Measurements from ENCODE around the gene C1RL. TPM values are rescaled to one million over a fixed set of nuclear protein-coding genes. Genes with fewer than 3 reads are reported as not detected.

The C1RL gene
- total and polyA plus RNA-seq, 2 donors (not counting 1 experiment from before 2014, with no cell fraction given), result 13.5 to 24.9 TPM

- intact Hi-C loops (cut with micrococcal nuclease), result loop anchor here (1.0 to 2.0 kb wide), 4 partner anchors 18 to 896 kb away; partner anchors contain the start of genes LPCAT3 and SPSB2
- H3K4me3 Mint-ChIP-seq, result peak overlapping the region; percentile 98
- peaks cover 0 to 4% of the 10 kb centered on the region in 2 experiments for H3K36me3 ChIP-seq (replicated peaks in 1 of 2; ENCODE audit: control extremely low read depth in 1 of 2, control insufficient read depth in 1 of 2, extremely low read depth in 1 of 2, insufficient read depth in 2 of 2, low read length in 1 of 2)
- peak overlapping the region; percentile 53 to 92 (median 75) for H3K4me3 ChIP-seq (ENCODE audit: control extremely low read depth in 1 of 5, extremely low read depth in 1 of 5, insufficient read depth in 1 of 5, low read depth in 2 of 5, low read length in 4 of 5)
- no peaks in the 10 kb centered on the region for H4K20me1 ChIP-seq (ENCODE audit: control insufficient read depth, insufficient read depth, low read length, poor library complexity, severe bottlenecking)
- WGBS (ENCODE audit: insufficient coverage), result under 1% methylated on average over 25 of the region's 32 CpGs
- H3K79me2 ChIP-seq (ENCODE audit: control insufficient read depth, insufficient read depth, low read length), result no peaks in the 10 kb centered on the region
- no peaks in the 10 kb centered on the region for H3K9me3 Mint-ChIP-seq (ENCODE audit: insufficient read depth)
- no peaks in the 10 kb centered on the region for H3K27me3 Mint-ChIP-seq
- H3K27me3 ChIP-seq (replicated peaks in 1 of 4; ENCODE audit: control extremely low read depth in 1 of 4, control insufficient read depth in 3 of 4, insufficient read depth in 4 of 4, low read length in 3 of 4), result no peaks in the 10 kb centered on the region
- peak; percentile 29 for ATAC-seq (ENCODE audit: low read depth)
- peak overlapping the region; percentile 99 for H3K4me2 ChIP-seq (replicated peaks; ENCODE audit: low read depth, low read length, poor library complexity, severe bottlenecking)
- ChIA-PET POLR2A (interaction anchor here (0.6 to 0.7 kb wide), 2 partner anchors 319 to 543 kb away, joined by 3 read pairs; no protein-coding TSS in a partner anchor), CTCF (interaction anchor here (0.7 to 1.5 kb wide), 4 partner anchors 9 to 119 kb away, joined by 3 to 4 read pairs (median 3); partner anchors contain the start of gene C1RL)
- peak overlapping the region in 1 of 2 donors; percentile 54 for H3K27ac ChIP-seq (ENCODE audit: low read length in 2 of 2)
- peaks cover 16 to 26% of the 10 kb centered on the region in 2 donors for H3K4me1 ChIP-seq (ENCODE audit: control insufficient read depth in 2 of 2, insufficient read depth in 2 of 2, low read length in 2 of 2)
- peak overlapping the region; percentile 92 for H3K9ac ChIP-seq (ENCODE audit: low read length)
- peak overlapping the region; percentile 87 for H3K27ac Mint-ChIP-seq
- TF ChIP-seq CTCF (IDR thresholded peaks at IDR 0.05) (no peak), EZH2 (IDR thresholded peaks at IDR 0.05; ENCODE audit: borderline replicate concordance, insufficient read depth, low read depth, low read length, poor library complexity, severe bottlenecking) (no peak)
- peak overlapping the region; percentile 88 for H2AFZ ChIP-seq (ENCODE audit: insufficient read depth, low read depth, low read length, poor library complexity, severe bottlenecking)
- DNase-seq, result peak; percentile 56
- peaks cover 30% of the 10 kb centered on the region for H3K4me1 Mint-ChIP-seq
- no peaks in the 10 kb centered on the region for H3K9me3 ChIP-seq (ENCODE audit: control extremely low read depth in 1 of 3, control insufficient read depth in 2 of 3, insufficient read depth in 1 of 3, low read length in 2 of 3)
These were observed 21.9 kb upstream of the C1RL start for GRCh38 chr12:7130701-7131501.

Measured in B cell (primary cell).